Colon (tissue), 2 donors: ENCODE data around the gene ORC4.
"Not testable (repeated sequence)": the region's sequence is repeated elsewhere in the genome, so short reads cannot be mapped to it uniquely, and the experiment has no call there.

Source experiments
- FAIRE-seq: peaks from 2 replicates; lab custom pipeline; 2012; peaks lifted over from hg19 to GRCh38; lab: Jason Lieb, UNC
- donor health status: control.
- donor health status: control.

ORC4 gene

DNA sequence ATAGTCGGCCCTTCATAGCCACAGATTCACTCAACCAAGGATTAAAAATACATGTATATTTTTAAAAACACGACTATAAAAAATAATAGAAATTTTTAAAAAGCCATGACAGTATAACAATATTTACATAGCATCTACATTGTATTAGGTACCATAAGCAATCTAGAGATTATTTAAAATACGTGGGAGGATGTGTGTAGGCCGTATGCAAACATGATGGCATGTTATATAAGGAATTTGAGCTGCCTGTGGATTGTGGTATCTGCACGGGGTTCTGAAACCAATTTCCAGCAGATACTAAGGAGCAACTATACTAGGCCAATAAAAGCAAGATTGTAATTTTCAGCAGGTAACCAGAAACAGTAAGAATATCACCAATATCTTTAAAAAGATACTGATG is 5.9 kb downstream of the ORC4 start:
- FAIRE-seq: no peak

GRCh38 chr2:148013876-148014275 is 6.7 kb downstream of the ORC4 start:
- no peak for FAIRE-seq

- FAIRE-seq: not testable (repeated sequence)
Observed at GRCh38 chr2:148008411-148008810, 12.1 kb downstream of the ORC4 start.

GRCh38 chr2:148007219-148007900 is 13.2 kb downstream of the ORC4 start:
- FAIRE-seq: no peak

DNA sequence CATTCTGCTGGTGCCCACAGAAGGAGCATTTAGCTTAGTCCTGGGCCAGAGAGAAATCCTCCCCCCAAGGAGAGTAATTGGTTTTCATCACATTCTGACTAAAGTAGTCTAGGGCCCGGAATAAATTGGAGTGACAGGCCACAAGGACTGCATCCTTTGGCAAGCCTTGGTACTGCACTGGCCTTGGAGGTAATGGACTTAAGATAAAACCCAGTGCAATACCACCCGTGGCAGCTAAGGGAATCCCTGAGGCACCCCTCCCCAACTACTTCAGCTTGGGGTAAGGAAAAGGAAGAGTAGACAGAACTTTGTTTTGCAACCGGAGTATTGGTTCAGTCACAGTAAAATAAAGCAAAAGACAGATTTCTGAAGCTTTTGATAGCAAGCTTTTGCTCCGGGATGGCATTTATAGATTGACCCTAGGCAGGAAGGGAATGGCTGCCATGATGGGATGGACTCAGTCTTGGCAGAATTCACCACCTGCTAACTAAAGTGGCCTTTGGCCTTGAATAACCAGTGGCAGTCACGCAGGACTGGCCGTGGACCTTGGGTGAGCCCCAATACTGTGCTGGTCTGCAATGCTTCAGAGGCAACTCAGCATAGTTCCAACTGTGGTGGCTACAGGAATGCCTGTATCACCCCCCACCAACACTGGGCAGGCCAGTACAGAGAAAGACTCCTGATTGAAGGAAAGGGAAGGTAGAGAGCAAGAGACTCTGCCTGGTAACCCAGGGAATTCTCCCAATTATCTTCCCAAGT is 14.1 kb downstream of the ORC4 start:
- no peak for FAIRE-seq

GRCh38 chr2:148002420-148002819 is 18.1 kb downstream of the ORC4 start:
- not testable (repeated sequence) for FAIRE-seq

DNA sequence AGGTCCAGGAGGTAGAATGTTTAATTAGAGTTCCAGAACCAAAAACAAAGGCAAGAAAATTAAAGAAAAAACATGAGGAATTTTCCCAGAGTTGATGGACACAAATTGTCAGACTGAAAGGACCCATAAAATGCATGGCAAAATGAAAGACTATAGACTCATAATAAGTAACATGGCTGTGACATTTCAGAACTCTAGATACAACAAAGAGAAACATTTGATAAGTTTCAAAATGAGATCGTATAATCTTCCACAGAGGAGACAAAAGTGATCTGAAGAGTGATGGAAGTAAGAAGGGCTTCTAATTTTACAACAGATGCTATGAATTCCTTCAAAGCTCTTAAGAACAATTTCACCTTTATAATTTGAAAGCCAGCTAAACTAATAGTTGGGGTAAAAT is 20.4 kb downstream of the ORC4 start:
- no peak for FAIRE-seq

DNA sequence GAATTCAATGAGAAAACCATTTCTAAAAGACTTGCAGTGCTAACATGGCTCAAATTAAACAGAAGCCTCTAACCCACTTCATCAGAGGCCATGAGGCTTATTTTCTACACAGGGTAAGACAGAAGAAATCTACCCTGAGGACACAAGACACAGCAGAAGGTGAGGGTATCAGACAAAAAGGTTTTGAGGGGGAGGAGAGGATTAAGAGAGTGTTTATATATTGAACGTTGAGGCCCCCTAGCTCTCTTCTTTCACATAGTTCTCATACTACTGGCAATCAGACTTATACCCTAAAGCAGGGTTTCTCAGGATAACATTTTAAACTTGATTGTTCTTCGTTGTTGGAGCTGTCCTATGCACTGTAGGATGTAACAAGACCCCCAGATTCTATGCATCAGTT is 21.4 kb downstream of the ORC4 start:
- FAIRE-seq: no peak

GRCh38 chr2:147998203-147998602 is 22.3 kb downstream of the ORC4 start:
- FAIRE-seq: no peak

- FAIRE-seq: no peak
Observed at GRCh38 chr2:147996828-147997227, 23.7 kb downstream of the ORC4 start.

- FAIRE-seq: not testable (repeated sequence)
Observed at GRCh38 chr2:147994965-147995364, 25.6 kb downstream of the ORC4 start.

DNA sequence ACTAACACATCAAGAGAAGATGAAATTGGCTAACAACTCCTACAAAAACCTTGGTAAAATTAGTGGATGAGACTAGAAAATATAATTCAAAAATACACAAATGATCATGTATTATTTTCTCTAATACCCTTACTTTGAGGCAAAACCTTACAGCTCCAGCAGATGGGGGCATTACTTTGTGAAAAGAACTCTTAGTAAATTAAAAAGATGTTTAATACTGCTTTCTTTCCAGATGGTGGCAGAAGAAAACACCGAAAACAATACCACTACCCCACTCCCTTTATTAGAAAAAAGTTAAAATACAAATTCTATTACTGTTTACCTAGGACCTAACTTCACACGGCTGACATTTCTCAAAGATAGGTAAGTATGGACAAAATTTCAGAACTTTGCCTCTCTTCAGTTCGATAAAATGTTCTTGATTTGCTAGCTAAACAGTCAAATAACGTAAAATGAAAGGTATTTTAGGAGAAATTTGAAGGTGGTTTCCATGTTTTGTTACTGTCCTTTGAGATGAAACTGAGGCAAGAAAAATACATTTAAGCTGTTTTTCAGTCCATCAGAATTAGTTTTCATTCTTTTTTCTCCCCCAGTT is 30.6 kb downstream of the ORC4 start:
- FAIRE-seq: peak; percentile 86

DNA sequence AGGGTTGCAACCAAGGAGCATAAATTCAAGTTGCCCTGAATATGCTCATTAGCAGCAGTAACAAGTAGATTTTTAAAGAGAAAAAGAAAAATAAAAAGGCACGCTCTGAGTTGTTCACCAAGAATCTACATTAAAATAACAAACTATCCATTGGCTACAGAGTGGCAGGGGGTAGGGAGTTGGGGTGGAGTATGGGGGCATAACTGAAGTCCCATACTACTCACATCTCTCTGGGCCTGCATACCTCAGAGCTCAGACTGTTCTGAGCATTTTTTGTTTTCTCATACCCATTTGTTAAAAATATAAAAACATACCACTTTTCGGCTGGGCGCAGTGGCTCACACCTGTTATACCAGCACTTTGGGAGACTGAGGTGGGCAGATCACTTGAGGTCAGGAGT is 31.4 kb downstream of the ORC4 start:
- no peak for FAIRE-seq

- no peak for FAIRE-seq
Observed at GRCh38 chr2:147980940-147981528, 39.5 kb downstream of the ORC4 start.

- FAIRE-seq: no peak
Observed at GRCh38 chr2:147977679-147978078, 42.9 kb downstream of the ORC4 start.

GRCh38 chr2:147976102-147976501 is 44.4 kb downstream of the ORC4 start:
- FAIRE-seq: no peak

DNA sequence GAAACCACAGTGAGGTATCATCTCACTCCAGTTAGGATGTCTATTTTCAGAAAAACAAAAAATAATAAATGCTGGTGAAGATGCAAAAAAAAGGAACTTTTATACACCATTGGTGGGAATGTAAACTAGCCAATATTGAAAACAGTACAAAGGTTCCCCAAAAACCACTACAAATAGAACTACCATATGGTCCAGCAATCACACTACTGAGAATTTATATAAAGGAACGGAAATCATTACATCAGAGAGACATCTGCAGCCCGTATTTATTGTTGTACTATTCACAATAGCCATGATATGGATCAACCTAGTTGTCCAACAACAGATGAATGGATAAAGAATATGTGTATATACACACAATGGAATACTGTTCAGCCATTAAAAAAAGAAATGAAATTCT is 52.0 kb downstream of the ORC4 start:
- no peak for FAIRE-seq

DNA sequence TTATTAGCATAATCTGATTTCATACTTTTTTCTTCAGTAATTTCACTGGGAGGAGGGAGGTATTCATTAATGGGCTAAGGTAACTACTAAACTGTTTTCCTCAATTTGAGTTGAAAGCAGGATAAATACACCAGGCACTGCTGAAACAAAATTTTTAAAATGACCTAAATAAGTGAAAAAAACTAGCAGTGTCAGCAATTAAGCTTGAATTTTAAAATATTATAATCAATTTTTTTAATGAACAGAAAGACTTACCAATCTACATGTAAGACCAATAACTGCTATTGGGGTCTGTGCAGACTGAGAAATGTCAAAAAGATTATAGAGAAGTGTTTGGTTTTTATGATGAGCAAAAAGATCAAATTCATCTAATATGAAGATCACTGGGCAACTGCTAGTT is 68.4 kb downstream of the ORC4 start:
- no peak for FAIRE-seq

GRCh38 chr2:147945660-147946059 is 74.9 kb downstream of the ORC4 start:
- no peak for FAIRE-seq

DNA sequence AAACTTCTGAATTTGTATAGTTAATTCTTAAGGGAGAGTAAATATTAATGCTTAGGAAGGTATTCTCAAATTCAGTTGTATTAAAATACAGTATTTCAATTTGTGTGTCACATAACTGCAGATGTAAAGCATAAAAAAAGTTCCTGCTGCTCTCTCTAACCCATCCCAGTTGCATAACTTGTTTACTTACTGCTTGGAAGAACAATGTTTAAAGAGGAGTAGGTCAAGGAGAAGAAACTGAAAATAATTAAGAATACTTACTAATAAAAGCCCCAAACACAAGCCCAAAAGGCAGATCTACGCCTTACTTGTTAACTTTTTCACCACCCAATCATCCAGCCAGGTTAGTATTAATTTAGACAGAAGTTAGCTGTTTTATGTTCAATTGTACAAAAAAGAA is 81.2 kb downstream of the ORC4 start:
- no peak for FAIRE-seq

GRCh38 chr2:147937744-147938349 is 82.7 kb downstream of the ORC4 start:
- peak; percentile 75 for FAIRE-seq

- FAIRE-seq: no peak
Observed at GRCh38 chr2:147934881-147935620, 85.5 kb downstream of the ORC4 start.
